Muscle of back (tissue), 11 donors: Measurements from ENCODE around the gene ENOX2. TPM values are rescaled to one million over a fixed set of nuclear protein-coding genes. Genes with fewer than 3 reads are reported as not detected.
"Not testable (repeated sequence)": the region's sequence is repeated elsewhere in the genome, so short reads cannot be mapped to it uniquely, and the experiment has no call there.

Experiments
- DNase-seq, 3 donors: peaks; one replicate each; pipeline versions ENCODE4 v3.0.0 to v3.0.0-alpha.2; 2013
- polyA plus RNA-seq, 10 donors: library from polyadenylated mRNA; unstranded; fragments of 120-200 nt; gene quantifications; one replicate each; pipeline ENCODE4 v1.2.1, GENCODE V29; 2013; ENCODE audit not compliant: insufficient read length in 10 of 10

ENOX2 gene
- polyA plus RNA-seq, 10 donors: 6.7 to 22.0 (median 12.1) TPM

DNA sequence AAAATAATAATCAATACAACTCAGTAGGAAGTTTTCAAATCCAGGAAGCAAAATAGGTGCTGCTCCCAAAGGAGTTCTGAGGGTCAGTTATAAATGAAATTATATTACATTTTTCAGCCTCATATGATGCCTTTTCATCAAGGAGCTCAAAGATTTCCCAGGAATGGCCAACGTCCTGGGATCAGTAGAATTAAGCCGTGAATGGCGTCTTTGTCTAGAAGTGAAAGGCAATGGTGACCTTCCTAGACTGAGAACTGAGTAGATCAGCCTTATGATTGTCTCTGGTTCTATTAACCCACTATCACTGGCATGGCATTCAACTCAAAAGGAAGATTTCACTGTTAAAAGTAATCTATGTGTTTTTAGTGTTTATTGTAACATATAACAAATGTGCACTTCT, 74.4 kb downstream of the ENOX2 start:
- DNase-seq: no peak

DNA sequence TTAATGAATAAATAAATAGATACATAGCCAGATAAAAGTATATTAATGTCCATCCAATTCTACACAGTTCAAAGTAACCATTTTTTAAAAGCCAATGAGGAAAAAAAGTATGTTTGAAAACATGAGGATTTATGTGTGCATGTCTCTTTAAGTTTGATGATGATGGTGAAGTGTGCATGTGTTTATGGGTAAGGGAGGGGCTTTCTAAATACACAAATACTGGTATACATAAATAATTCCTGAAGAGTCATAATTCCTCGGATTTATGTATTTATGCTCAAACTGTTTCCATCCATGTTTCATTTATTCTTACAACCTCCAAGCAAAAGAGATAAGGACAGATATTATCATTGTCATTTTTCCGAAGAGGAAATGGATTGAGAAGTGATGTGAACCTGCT, 75.4 kb downstream of the ENOX2 start:
- no peak for DNase-seq

- no peak for DNase-seq
These were observed 76.8 kb downstream of the ENOX2 start for GRCh38 chrX:130826249-130826648.

DNA sequence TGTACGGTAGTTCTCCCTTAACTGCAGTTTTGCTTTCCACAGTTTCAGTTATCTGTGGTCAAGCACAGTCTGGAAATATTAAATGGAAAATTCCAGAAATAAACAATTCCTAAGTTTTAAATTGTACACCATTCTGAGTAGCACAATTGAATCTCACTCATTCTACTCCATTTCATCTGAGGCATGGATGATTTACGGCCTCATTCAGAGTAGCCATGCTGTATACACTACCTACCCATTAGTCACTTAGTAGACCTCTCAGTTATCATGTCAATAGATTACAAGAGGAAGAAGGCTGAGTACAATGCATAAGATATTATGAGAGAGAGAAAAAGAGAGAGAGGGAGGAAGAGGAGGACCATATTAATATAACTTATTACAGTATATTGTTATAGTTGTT, 77.5 kb downstream of the ENOX2 start:
- DNase-seq: no peak

GRCh38 chrX:130819367-130819766, 83.6 kb downstream of the ENOX2 start:
- DNase-seq: not testable (repeated sequence)

- not testable (repeated sequence) for DNase-seq
These were observed 89.1 kb downstream of the ENOX2 start for GRCh38 chrX:130813932-130814331.

DNA sequence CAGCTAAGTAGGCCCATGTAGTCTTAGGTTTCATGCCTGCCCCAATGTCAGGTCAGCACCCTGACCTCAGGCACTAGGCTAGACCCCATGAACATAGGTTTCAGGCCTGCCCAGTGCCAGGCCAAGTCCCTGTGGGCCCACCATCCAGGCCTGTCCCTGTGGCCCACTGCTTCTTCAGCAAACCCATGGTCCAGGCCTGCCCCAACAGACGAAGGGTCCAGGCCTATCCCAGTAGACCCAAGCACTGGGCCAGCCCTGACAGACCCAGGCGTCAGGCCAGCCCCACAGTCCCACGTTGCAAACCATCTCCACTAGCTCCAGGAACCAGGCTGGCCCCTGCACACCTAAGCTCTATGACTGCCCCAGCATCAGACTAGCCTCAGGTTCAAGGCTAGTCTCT, 92.4 kb downstream of the ENOX2 start:
- DNase-seq: no peak

GRCh38 chrX:130805903-130806302, 97.1 kb downstream of the ENOX2 start:
- DNase-seq: no peak

- DNase-seq: no peak
These were observed 99.5 kb downstream of the ENOX2 start for GRCh38 chrX:130803537-130803936.

GRCh38 chrX:130801901-130802300, 101.1 kb downstream of the ENOX2 start:
- no peak for DNase-seq

DNA sequence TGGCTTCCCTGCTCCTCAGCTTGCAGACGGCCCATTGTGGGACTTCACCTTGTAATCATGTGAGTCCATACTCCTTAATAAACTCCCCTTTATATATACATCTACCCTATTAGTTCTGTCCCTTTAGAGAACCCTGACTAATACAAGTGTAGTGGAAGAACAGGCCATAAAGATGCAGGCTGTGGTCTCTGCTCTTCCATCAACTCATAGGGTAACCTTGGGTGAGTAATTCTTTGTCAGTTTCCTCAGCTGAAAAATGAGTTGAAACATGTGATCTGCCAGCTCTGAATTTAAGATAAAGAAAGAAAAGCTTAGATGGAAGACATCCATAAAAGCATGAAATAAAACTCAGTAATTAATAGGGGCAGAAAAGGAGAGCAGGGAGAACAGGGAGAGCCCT, 103.6 kb downstream of the ENOX2 start:
- no peak for DNase-seq

DNA sequence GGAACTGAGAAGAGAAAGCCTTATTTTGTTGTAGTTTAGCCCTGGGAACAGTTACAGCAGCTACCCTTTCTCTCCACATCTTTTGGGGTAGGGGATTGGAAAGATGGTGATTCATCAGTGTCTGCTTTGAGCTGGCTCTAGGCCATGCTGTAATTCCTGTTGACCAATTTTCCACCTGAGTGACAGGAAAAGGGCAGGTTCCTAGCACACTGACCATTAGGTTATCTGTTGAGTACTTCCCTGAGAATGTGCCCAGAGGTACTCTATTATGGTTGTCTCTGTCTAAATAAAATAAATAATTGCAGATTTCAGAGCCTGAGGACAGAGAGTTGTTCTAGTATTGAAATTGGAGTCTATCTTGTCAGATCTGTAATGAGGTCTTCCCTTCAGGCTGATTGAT, 109.0 kb downstream of the ENOX2 start:
- DNase-seq: no peak

DNA sequence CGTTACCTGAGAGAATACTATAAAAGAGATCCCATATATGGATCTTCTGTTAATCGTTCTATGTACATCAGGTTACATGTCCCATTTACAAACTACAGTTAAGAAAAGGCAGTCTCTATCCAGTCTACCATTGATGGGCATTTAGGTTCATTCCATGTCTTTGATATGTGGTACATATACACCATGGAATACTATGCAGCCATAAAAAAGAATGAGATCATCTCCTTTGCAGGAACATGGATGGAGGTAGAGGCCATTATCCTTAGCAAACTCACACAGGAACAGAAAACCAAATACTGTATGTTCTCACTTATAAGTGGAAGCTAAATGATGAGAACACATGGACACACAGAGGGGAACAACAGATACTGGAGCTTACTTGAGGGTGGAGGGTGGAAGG, 111.1 kb downstream of the ENOX2 start:
- not testable (repeated sequence) for DNase-seq

GRCh38 chrX:130789793-130790192, 113.2 kb downstream of the ENOX2 start:
- DNase-seq: no peak

DNA sequence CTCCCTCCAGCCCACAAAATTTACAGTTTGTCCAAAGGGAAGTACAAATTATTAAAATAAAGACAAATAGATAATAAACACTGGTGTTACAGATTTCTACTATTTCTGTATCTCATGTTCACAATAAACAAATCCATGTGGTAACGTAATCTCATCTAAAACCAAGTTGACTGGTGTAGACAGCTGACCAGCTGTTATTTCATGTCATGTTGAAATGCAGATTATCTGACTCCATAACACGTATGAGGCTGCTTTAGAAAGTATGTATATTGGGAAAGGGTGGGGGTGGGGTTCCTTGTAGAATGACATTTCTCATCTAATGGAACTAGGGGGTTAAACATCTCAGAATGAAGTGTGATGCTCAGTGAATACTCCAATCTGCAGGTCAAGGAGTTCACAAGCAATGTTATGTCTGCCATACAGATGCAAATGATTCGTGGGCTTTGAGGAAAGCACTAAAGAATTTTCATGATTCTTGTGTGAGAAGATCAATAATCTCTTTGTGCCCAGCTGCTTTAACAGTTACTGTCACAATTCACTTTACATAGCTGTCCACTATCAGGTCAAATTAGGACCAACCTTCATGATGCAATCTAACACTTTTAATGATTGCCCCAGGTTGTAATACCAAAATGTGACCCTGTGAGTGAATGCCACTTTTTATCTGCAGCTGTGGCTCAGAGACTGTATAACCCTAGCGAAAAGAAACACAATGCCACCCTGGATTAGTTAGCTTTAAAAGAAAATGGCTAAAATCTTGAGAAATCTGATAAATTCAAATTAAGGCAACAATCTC, 114.0 kb downstream of the ENOX2 start:
- peak in 1 of 3 donors; percentile 3 for DNase-seq

GRCh38 chrX:130786030-130786429, 117.0 kb downstream of the ENOX2 start:
- DNase-seq: no peak

DNA sequence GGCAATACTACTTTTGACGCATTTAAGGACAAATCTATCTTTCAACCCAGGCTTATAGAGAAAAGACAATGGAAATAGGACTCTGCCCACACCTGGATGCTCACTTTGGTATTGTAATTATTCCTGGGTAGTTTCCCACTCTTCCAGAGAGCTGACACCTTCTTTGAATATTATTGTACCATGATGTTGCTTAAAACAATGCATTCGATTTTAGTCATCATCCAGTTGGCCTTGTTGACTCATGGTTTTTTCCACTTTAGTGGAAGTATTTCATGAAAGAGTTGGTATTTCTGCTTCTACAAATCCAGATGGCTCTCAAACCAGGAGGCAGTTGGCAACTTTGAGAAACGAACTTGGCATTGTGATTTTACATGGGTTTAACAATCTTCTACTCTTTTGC, 124.2 kb downstream of the ENOX2 start:
- DNase-seq: no peak

DNA sequence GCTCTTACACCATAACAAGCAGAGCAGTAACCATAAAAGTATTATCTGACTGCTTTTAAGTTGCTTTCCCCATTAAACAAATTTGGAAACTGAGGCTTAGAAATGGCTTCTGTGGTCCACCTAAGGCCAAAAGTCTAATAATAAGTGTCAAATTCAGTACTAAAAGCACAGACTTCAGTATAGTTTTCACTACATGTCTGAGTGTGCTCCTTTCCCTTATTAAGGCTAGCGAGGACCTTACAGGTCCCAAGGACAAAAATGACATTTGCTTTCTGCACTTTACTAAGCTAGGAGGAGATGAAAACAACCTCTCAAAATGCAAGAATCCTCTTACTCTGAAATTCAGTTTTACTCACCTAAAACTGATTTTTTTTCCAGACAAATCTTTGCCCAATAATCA, 127.2 kb downstream of the ENOX2 start:
- no peak for DNase-seq

GRCh38 chrX:130772776-130773143, 130.2 kb downstream of the ENOX2 start:
- no peak for DNase-seq

DNA sequence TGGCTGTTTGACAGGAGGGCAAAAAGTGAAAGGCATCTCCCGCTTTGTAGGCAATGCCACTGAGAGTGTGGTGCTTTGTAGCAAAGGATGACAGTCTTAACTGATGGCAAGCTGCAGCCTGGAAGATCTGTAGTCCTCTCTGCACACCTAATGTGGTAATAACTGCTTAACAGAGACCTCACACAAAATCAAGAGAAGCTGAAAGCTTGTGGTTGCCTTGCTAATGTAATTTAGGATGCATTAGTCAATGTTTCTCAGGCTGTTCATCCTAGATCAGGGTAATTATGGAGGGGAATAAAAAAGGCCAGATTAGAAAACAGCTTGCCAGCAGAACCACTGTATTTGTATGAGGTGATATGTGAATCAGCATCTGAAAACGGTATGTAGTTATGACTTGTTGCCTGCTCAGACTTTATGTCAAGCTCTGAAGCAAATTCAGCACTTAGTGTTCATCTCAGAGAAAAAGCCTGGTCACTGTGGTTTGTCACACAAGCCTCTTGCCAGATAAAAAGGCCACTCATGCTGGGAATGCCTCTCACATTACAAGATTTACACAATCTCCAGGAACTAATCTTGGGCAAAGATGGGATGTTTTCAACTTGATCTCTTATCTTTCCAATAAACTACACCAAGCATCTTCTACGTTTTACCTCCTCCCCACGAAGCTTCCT, 130.8 kb downstream of the ENOX2 start:
- DNase-seq: peak in 1 of 3 donors; percentile 12

GRCh38 chrX:130771648-130772047, 131.4 kb downstream of the ENOX2 start:
- DNase-seq: no peak

GRCh38 chrX:130771230-130771629, 131.8 kb downstream of the ENOX2 start:
- DNase-seq: no peak

DNA sequence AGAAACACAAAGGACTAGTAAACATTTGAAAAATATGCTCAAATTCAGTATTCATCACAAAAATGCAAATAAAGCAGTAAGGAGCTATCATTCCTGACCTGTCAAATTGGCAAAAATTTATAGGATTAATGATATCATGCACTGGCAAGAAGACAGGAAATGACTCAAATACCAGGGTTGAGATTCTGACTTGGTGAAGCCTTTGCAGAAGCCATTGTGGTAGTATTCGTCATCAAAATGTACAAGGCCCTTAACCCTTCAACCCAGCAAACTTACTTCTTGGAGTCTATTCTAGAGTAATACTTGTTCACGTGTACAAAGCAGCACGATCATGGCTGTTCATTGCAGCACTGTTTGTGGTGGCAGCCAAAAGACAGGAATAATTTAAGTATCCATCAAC, 132.4 kb downstream of the ENOX2 start:
- peak in 1 of 3 donors; percentile 53 for DNase-seq

- DNase-seq: no peak
These were observed 133.2 kb downstream of the ENOX2 start for GRCh38 chrX:130769835-130770234.
